Mesenchymal stem cell (in vitro differentiated cells and primary cell): ENCODE data around the gene DNAH12.

Experiments
- DNase-seq: peaks from one replicate; pipeline ENCODE4 v3.0.0-alpha.2; 2013
- H2AFZ ChIP-seq: one replicate; pipeline ENCODE4 v1.6.1; 2013; ENCODE audit warnings: low read depth, mild to moderate bottlenecking, control low read depth, inconsistent platforms, low read length, moderate library complexity
- H2AK5ac ChIP-seq: 2 replicates; pipeline ENCODE4 v1.6.1; 2013; ENCODE audit warnings: low read length, moderate library complexity, mild to moderate bottlenecking, inconsistent platforms; ENCODE audit not compliant: severe bottlenecking
- H2BK120ac ChIP-seq: one replicate; pipeline ENCODE4 v1.6.1; 2013; ENCODE audit warnings: low read depth, mild to moderate bottlenecking, inconsistent platforms, low read length, moderate library complexity
- H2BK12ac ChIP-seq, 2 experiments: one replicate each; pipeline ENCODE4 v1.6.1; 2013; ENCODE audit warnings: inconsistent platforms in 2 of 2, low read length in 2 of 2, mild to moderate bottlenecking in 2 of 2, moderate library complexity in 2 of 2, control low read depth in 1 of 2
- H2BK15ac ChIP-seq: one replicate; pipeline ENCODE4 v1.6.1; 2013; ENCODE audit warnings: mild to moderate bottlenecking, low read depth, inconsistent platforms; ENCODE audit not compliant: poor library complexity, severe bottlenecking
- H2BK5ac ChIP-seq: 2 replicates; pipeline ENCODE4 v1.6.1; 2013; ENCODE audit warnings: low read depth, mild to moderate bottlenecking, low read length, control low read depth, inconsistent platforms; ENCODE audit not compliant: poor library complexity, severe bottlenecking
- H3K14ac ChIP-seq, 2 experiments: one replicate each; pipeline ENCODE4 v1.6.1; 2013; ENCODE audit warnings: inconsistent platforms in 2 of 2, low read length in 2 of 2, control low read depth in 1 of 2, mild to moderate bottlenecking in 1 of 2, moderate library complexity in 1 of 2
- H3K18ac ChIP-seq, 2 experiments: one replicate each; pipeline ENCODE4 v1.6.1; 2013; ENCODE audit warnings: inconsistent platforms in 2 of 2, low read length in 2 of 2, control low read depth in 1 of 2, low read depth in 1 of 2, mild to moderate bottlenecking in 1 of 2
- H3K23ac ChIP-seq, 2 experiments: one replicate each; pipeline ENCODE4 v1.6.1; 2013; ENCODE audit warnings: inconsistent platforms in 2 of 2, low read length in 2 of 2, mild to moderate bottlenecking in 2 of 2, moderate library complexity in 2 of 2, control low read depth in 1 of 2
- H3K27ac ChIP-seq: 2 replicates; pipeline ENCODE4 v1.5.1; 2013; ENCODE audit warnings: mild to moderate bottlenecking, moderate library complexity, low read length, control low read depth, inconsistent platforms; ENCODE audit not compliant: poor library complexity, severe bottlenecking
- H3K27me3 ChIP-seq, 2 experiments: 2 replicates each; pipeline versions ENCODE4 v1.6.1 to v1.7.0; 2013; ENCODE audit warnings: low read length in 2 of 2, mild to moderate bottlenecking in 2 of 2, moderate library complexity in 2 of 2, control low read depth in 1 of 2, inconsistent platforms in 1 of 2; ENCODE audit not compliant: control insufficient read depth in 1 of 2, insufficient read depth in 1 of 2
- H3K36me3 ChIP-seq, 2 experiments: 2 replicates each; pipeline versions ENCODE4 v1.6.1 to v1.7.0; 2013; ENCODE audit warnings: low read length in 2 of 2, control low read depth in 1 of 2, inconsistent platforms in 1 of 2, low read depth in 1 of 2, mild to moderate bottlenecking in 1 of 2; ENCODE audit not compliant: insufficient read depth in 2 of 2, control insufficient read depth in 1 of 2
- H3K4ac ChIP-seq, 2 experiments: one replicate each; pipeline ENCODE4 v1.6.1; 2013; ENCODE audit warnings: inconsistent platforms in 2 of 2, low read length in 2 of 2, mild to moderate bottlenecking in 2 of 2, moderate library complexity in 2 of 2, control low read depth in 1 of 2, low read depth in 1 of 2
- H3K4me1 ChIP-seq: 2 replicates; pipeline ENCODE4 v1.6.1; 2013; ENCODE audit warnings: low read depth, low read length, control low read depth; ENCODE audit not compliant: control insufficient read depth, insufficient read depth
- H3K4me2 ChIP-seq: 2 replicates; pipeline ENCODE4 v1.6.1; 2013; ENCODE audit warnings: low read length, mild to moderate bottlenecking, inconsistent platforms; ENCODE audit not compliant: poor library complexity, severe bottlenecking
- H3K4me3 ChIP-seq, 2 experiments: 2 replicates each; pipeline versions ENCODE4 v1.5.1 to v1.7.0; 2013; ENCODE audit warnings: low read length in 2 of 2, mild to moderate bottlenecking in 2 of 2, control low read depth in 1 of 2, low read depth in 1 of 2; ENCODE audit not compliant: insufficient read depth in 1 of 2
- H3K79me1 ChIP-seq: replicated peaks from 2 replicates; pipeline ENCODE4 v1.6.1; 2013; ENCODE audit warnings: mild to moderate bottlenecking, control low read depth, low read length, inconsistent platforms; ENCODE audit not compliant: poor library complexity, severe bottlenecking
- H3K9ac ChIP-seq: 2 replicates; pipeline ENCODE4 v1.7.0; 2013; ENCODE audit warnings: mild to moderate bottlenecking, low read length, moderate library complexity
- H3K9me3 ChIP-seq: 2 replicates; pipeline ENCODE4 v1.7.0; 2013; ENCODE audit warnings: mild to moderate bottlenecking, low read length; ENCODE audit not compliant: control insufficient read depth
- H4K8ac ChIP-seq: one replicate; pipeline ENCODE4 v1.6.1; 2013; ENCODE audit warnings: inconsistent platforms, mild to moderate bottlenecking, low read length, moderate library complexity
- H4K91ac ChIP-seq: one replicate; pipeline ENCODE4 v1.6.1; 2013; ENCODE audit warnings: mild to moderate bottlenecking, low read length, inconsistent platforms
- WGBS: methylation state at CpG from one replicate; pipeline ENCODE4 v1.1.7; 2013; ENCODE audit warnings: mixed read lengths; 5-methylcytosine and 5-hydroxymethylcytosine counted together

DNAH12 gene

DNA sequence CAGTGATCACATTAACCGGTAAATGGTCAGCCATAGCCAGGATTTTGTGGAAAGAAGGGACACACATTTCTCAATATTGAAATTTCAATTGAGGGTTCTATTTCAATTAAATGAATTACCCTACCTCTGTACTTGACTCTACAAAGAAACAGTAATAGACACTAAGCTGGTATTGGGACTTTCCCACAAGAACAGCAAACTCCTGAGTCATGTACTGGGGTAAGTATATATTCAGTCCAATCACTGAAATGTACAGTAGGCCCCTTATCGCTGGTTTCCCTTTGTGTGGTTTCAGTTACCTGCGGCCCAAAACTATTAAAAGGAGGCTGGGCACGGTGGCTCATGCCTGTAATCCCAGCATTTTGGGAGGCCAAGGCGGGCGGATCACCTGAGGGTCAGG, 269.3 kb downstream of the DNAH12 start:
- Histone ChIP-seq H3K36me3 (peaks cover 3 to 63% of the 10 kb centered on the region in 2 experiments), H3K14ac (no peak overlapping the region), H2BK15ac (no peak overlapping the region), H3K9me3 (no peaks in the 10 kb centered on the region), H2AK5ac (no peak overlapping the region), H3K4me1 (no peaks in the 10 kb centered on the region), H3K79me1 (no peaks in the 10 kb centered on the region), H3K4ac (no peak overlapping the region), H2BK5ac (no peak overlapping the region), H3K4me2 (no peak overlapping the region), H4K8ac (no peak overlapping the region), H3K4me3 (no peak overlapping the region), H3K27ac (no peak overlapping the region), H2AFZ (no peak overlapping the region), H3K18ac (no peak overlapping the region), H2BK120ac (no peak overlapping the region), H3K27me3 (no peaks in the 10 kb centered on the region), H3K23ac (no peak overlapping the region), H3K9ac (no peak overlapping the region), H2BK12ac (no peak overlapping the region), H4K91ac (no peak overlapping the region)
- no peak for DNase-seq
- WGBS = over 99% methylated on average over 5 of the region's 6 CpGs

GRCh38 chr3:57268416-57268815, 275.7 kb downstream of the DNAH12 start:
- no peak overlapping the region for H2BK12ac ChIP-seq
- peaks cover 7 to 93% of the 10 kb centered on the region in 2 experiments for H3K36me3 ChIP-seq
- no peak overlapping the region for H3K27ac ChIP-seq
- H3K4me3 ChIP-seq = no peak overlapping the region
- no peak overlapping the region for H2AFZ ChIP-seq
- H3K23ac ChIP-seq = no peak overlapping the region
- H3K9ac ChIP-seq = no peak overlapping the region
- no peak overlapping the region for H2BK120ac ChIP-seq
- H2AK5ac ChIP-seq = no peak overlapping the region
- H4K8ac ChIP-seq = no peak overlapping the region
- no peak overlapping the region for H3K4me2 ChIP-seq
- H3K4me1 ChIP-seq = no peaks in the 10 kb centered on the region
- DNase-seq = no peak
- H3K18ac ChIP-seq = no peak overlapping the region
- H3K4ac ChIP-seq = no peak overlapping the region
- peaks cover 4% of the 10 kb centered on the region for H3K79me1 ChIP-seq
- no peaks in the 10 kb centered on the region for H3K27me3 ChIP-seq
- H2BK15ac ChIP-seq = no peak overlapping the region
- H3K9me3 ChIP-seq = peaks cover 8% of the 10 kb centered on the region
- no peak overlapping the region for H4K91ac ChIP-seq
- no CpG with 5 or more reads among the region's 1 CpG for WGBS
- no peak overlapping the region for H3K14ac ChIP-seq
- H2BK5ac ChIP-seq = no peak overlapping the region

DNA sequence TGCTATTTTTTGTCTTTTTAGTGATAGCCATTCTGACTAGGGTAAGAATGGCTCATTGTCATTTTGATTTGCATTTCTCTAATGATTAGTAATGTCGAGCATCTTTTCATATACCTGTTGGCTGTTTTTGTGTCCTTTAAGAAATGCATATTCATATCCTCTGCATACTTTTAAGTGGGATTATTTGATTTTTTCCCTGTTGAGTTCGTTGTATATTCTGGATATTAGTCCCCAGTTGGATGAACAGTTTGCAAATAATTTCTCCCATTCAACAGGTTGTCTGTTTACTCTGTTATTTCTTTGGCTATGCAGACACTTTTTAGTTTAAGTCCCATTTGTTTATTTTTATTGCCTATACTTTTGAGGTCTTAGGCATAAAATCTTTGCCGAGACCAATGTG, 282.2 kb downstream of the DNAH12 start:
- peaks cover 4% of the 10 kb centered on the region for H3K79me1 ChIP-seq
- no CpG with 5 or more reads among the region's 3 CpGs for WGBS
- H3K4me3 ChIP-seq = no peak overlapping the region
- H2AK5ac ChIP-seq = no peak overlapping the region
- H2AFZ ChIP-seq = no peak overlapping the region
- no peak overlapping the region for H4K8ac ChIP-seq
- H4K91ac ChIP-seq = no peak overlapping the region
- peaks cover 8% of the 10 kb centered on the region for H3K9me3 ChIP-seq
- no peaks in the 10 kb centered on the region for H3K4me1 ChIP-seq
- no peak overlapping the region for H2BK5ac ChIP-seq
- no peak overlapping the region for H3K27ac ChIP-seq
- H3K4me2 ChIP-seq = no peak overlapping the region
- H3K23ac ChIP-seq = no peak overlapping the region
- no peak overlapping the region for H3K9ac ChIP-seq
- H3K36me3 ChIP-seq = peaks cover 12 to 88% of the 10 kb centered on the region in 2 experiments
- no peak overlapping the region for H2BK120ac ChIP-seq
- no peak overlapping the region for H2BK15ac ChIP-seq
- H3K18ac ChIP-seq = no peak overlapping the region
- no peak overlapping the region for H3K14ac ChIP-seq
- no peak overlapping the region for H2BK12ac ChIP-seq
- H3K4ac ChIP-seq = no peak overlapping the region
- H3K27me3 ChIP-seq = no peaks in the 10 kb centered on the region
- no peak for DNase-seq

DNA sequence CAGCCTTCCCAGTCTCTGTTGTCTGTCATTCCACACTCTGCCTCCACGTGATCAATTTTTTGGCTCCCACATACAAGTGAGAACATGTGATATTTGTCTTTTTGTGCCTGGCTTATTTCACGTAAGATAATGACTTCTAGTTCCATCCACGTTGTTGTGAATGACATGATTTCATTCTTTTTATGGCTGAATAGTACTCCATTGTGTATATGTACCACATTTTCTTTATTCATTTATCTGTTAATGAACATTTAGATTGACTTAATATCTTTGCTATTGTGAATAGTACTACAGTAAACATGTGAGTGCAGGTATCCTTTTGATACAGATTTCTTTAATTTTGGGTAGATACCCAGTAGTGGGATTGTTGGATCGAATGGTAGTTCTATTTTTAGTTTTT, 283.0 kb downstream of the DNAH12 start:
- H3K79me1 ChIP-seq = peaks cover 4% of the 10 kb centered on the region
- H3K23ac ChIP-seq = no peak overlapping the region
- H3K4me1 ChIP-seq = no peaks in the 10 kb centered on the region
- H2AK5ac ChIP-seq = no peak overlapping the region
- no peak for DNase-seq
- no peak overlapping the region for H2BK120ac ChIP-seq
- no peak overlapping the region for H3K4me3 ChIP-seq
- no peak overlapping the region for H3K14ac ChIP-seq
- no peak overlapping the region for H3K18ac ChIP-seq
- H3K4me2 ChIP-seq = no peak overlapping the region
- no peak overlapping the region for H2AFZ ChIP-seq
- no peak overlapping the region for H3K27ac ChIP-seq
- no peaks in the 10 kb centered on the region for H3K27me3 ChIP-seq
- H3K9ac ChIP-seq = no peak overlapping the region
- H2BK12ac ChIP-seq = no peak overlapping the region
- no peak overlapping the region for H3K4ac ChIP-seq
- no peak overlapping the region for H2BK5ac ChIP-seq
- no peak overlapping the region for H4K91ac ChIP-seq
- no peak overlapping the region for H4K8ac ChIP-seq
- WGBS = 90% methylated on average over 2 of the region's 4 CpGs
- H2BK15ac ChIP-seq = no peak overlapping the region
- H3K36me3 ChIP-seq = peaks cover 12 to 84% of the 10 kb centered on the region in 2 experiments
- peaks cover 8% of the 10 kb centered on the region for H3K9me3 ChIP-seq
